Left colon (tissue), 2 donors: ENCODE data around the gene PRR12. TPM values are rescaled to one million over a fixed set of nuclear protein-coding genes. Genes with fewer than 3 reads are reported as not detected.

Experiments
- ATAC-seq: fragments of 200-7000 bp; cut with Tn5 transposase; one replicate; pipeline ENCODE4 v1.9.1; 2020; ENCODE audit warnings: mild to moderate bottlenecking, moderate library complexity
- DNase-seq, 2 donors: peaks; one replicate each; pipeline ENCODE4 v3.0.0-alpha.2; 2020
- intact Hi-C, 2 donors: fragments of 100-400 bp; cut with DNase I in 1 of 2; cut with micrococcal nuclease in 1 of 2; formaldehyde crosslinking; loops; one replicate each; pipeline versions ENCODE4 v1.11.2 to v1.14.0; 2022; cut with DNase I, micrococcal nuclease
- total RNA-seq, 2 donors: library from RNA; stranded (reverse); fragmentation: NEBNext Ultra II Directional; extraction: Animal tissue kit (Norgen Biotek cat#: 25700); gene quantifications; one replicate each; pipeline ENCODE4 v1.2.1, GENCODE V29; 2021
- donor health status: DM: no; HTN: no; CAD: no.
- donor health status: DM: yes; HTN: yes; CAD: no.

Gene PRR12
- total RNA-seq, 2 donors from 2014 or later, result 20.5 to 26.4 TPM

GRCh38 chr19:49587227-49587626 lies 3.8 kb upstream of the PRR12 start:
- intact Hi-C loops, result no loop called here
- DNase-seq (no peak), ATAC-seq (no peak)

- no peak for DNase-seq
- ATAC-seq, result no peak
- intact Hi-C loops, result no loop called here
These were observed 2.4 kb upstream of the PRR12 start for GRCh38 chr19:49588365-49589122.

GRCh38 chr19:49589502-49589905 lies 1.5 kb upstream of the PRR12 start:
- intact Hi-C loops, result no loop called here
- peak; percentile 2 for ATAC-seq
- no peak for DNase-seq

- DNase-seq (peak; percentile 98 to 99), ATAC-seq (peak; percentile 78)
- intact Hi-C loops, result loop anchor here in 1 of 2 donors (5.0 kb wide), 1 partner anchor 47 kb away; no protein-coding TSS in a partner anchor
These were observed 661 bp upstream of the PRR12 start for GRCh38 chr19:49590071-49590970.

GRCh38 chr19:49591731-49592485 lies 926 bp downstream of the PRR12 start:
- peak; percentile 5 for ATAC-seq
- DNase-seq, result peak; percentile 65 to 72
- intact Hi-C loops, result loop anchor here in 1 of 2 donors (5.0 kb wide), 1 partner anchor 45 kb away; no protein-coding TSS in a partner anchor

- DNase-seq (peak; percentile 36 to 51), ATAC-seq (no peak)
- intact Hi-C loops, result loop anchor here in 1 of 2 donors (5.0 kb wide), 1 partner anchor 45 kb away; no protein-coding TSS in a partner anchor
These were observed 1.7 kb downstream of the PRR12 start for GRCh38 chr19:49592486-49593232.

- intact Hi-C loops, result loop anchor here in 1 of 2 donors (5.0 kb wide), 1 partner anchor 44 kb away; no protein-coding TSS in a partner anchor
- ATAC-seq (peak; percentile 61), DNase-seq (peak; percentile 96 to 97)
These were observed 2.5 kb downstream of the PRR12 start for GRCh38 chr19:49593233-49594113.

- intact Hi-C loops, result loop anchor here in 1 of 2 donors (5.0 kb wide), 1 partner anchor 43 kb away; no protein-coding TSS in a partner anchor
- DNase-seq (peak in 1 of 2 donors; percentile 11), ATAC-seq (no peak)
These were observed 3.4 kb downstream of the PRR12 start for GRCh38 chr19:49594157-49594992.

- intact Hi-C loops, result loop anchor here in 1 of 2 donors (5.0 kb wide), 1 partner anchor 42 kb away; no protein-coding TSS in a partner anchor
- no peak for DNase-seq
- ATAC-seq, result no peak
These were observed 4.2 kb downstream of the PRR12 start for GRCh38 chr19:49594993-49595818.

- ATAC-seq, result no peak
- intact Hi-C loops, result no loop called here
- peak in 1 of 2 donors; percentile 11 for DNase-seq
These were observed 4.9 kb downstream of the PRR12 start for GRCh38 chr19:49595819-49596404.

GRCh38 chr19:49596407-49596806 lies 5.4 kb downstream of the PRR12 start:
- ATAC-seq (no peak), DNase-seq (no peak)
- intact Hi-C loops, result no loop called here

GRCh38 chr19:49596954-49597702 lies 6.1 kb downstream of the PRR12 start:
- no peak for ATAC-seq
- no peak for DNase-seq
- intact Hi-C loops, result no loop called here

GRCh38 chr19:49597703-49597974 lies 6.7 kb downstream of the PRR12 start:
- ATAC-seq, result no peak
- intact Hi-C loops, result no loop called here

GRCh38 chr19:49599378-49600295 lies 8.7 kb downstream of the PRR12 start:
- intact Hi-C loops, result no loop called here
- DNase-seq (no peak), ATAC-seq (no peak)

More at GRCh38 chr19:49597703-49597974, 6.7 kb downstream of the PRR12 start:
- no peak for DNase-seq
